H1 (cell line): Measurements from ENCODE around the gene SMURF2. TPM values are rescaled to one million over a fixed set of nuclear protein-coding genes. Genes with fewer than 3 reads are reported as not detected.

ENCODE experiments used
- CHD2 ChIP-seq: IDR thresholded peaks from 2 replicates; pipeline ENCODE4 v1.6.1; 2012; ENCODE audit warnings: low read length, improper control_type of control experiment
- CHD7 ChIP-seq: fragments of 300-600 bp; sonication (generic); IDR thresholded peaks from 2 replicates; pipeline ENCODE4 v1.7.1; 2012; ENCODE audit warnings: low read length, moderate library complexity, mild to moderate bottlenecking, inconsistent platforms; ENCODE audit not compliant: insufficient replicate concordance
- HDAC6 ChIP-seq: IDR thresholded peaks from one replicate; pipeline ENCODE4 v1.7.1; 2012; ENCODE audit warnings: low read depth, mild to moderate bottlenecking, inconsistent platforms, low read length, moderate library complexity
- RFX5 ChIP-seq: IDR thresholded peaks from 2 replicates; pipeline ENCODE4 v1.6.1; 2011; ENCODE audit warnings: low read depth, low read length, improper control_type of control experiment, borderline replicate concordance
- TAF7 ChIP-seq: optimal IDR thresholded peaks from 2 replicates; pipeline ENCODE3; 2011; ENCODE audit warnings: low read depth, mild to moderate bottlenecking, inconsistent platforms, low read length, moderate library complexity, borderline replicate concordance
- polyA plus RNA-seq, 7 experiments: library from polyadenylated mRNA; depleted of rRNA in 3 of 7; stranded (reverse) in 5 of 7; unstranded in 2 of 7; fragments of >200 nt in 5 of 7; fragments of 200-250 nt in 2 of 7; gene quantifications; 1 replicate in 5 of 7; 2 replicates in 1 of 7; 4 replicates in 1 of 7; pipeline versions ENCODE4 v1.2.1 to v1.2.3, GENCODE V29; 2011 to 2013; ENCODE audit warnings: missing spikeins in 2 of 7, mixed read lengths in 2 of 7
- total RNA-seq: library from RNA; stranded (reverse); fragmentation: NEBNext Ultra II Directional; extraction: Animal tissue kit (Norgen Biotek cat#: 25700); gene quantifications from 2 replicates; pipeline ENCODE4 v1.2.1, GENCODE V29; 2021

SMURF2 gene
- total and polyA plus RNA-seq, 2 of the 8 experiments (the other 6 are each of a cell fraction or from before 2014, with no cell fraction given), result 7.2 to 29.2 TPM

GRCh38 chr17:64615028-64615677 lies 47.0 kb downstream of the SMURF2 start (continued):
- TF ChIP-seq CHD7 (no peak), RFX5 (no peak), TAF7 (no peak), CHD2 (no peak), HDAC6 (no peak)
